Lung microvascular endothelial cell (primary cell): ENCODE data around the gene CYTH1. TPM values are rescaled to one million over a fixed set of nuclear protein-coding genes. Genes with fewer than 3 reads are reported as not detected.
"Not testable (repeated sequence)": the region's sequence is repeated elsewhere in the genome, so short reads cannot be mapped to it uniquely, and the experiment has no call there.

Experiments
- DNase-seq, 2 donors: peaks; one replicate each; pipeline versions ENCODE4 v3.0.0 to v3.0.0-alpha.2; 2010; ENCODE audit warnings: low read depth in 2 of 2
- total RNA-seq: library from RNA; depleted of rRNA; stranded (reverse); fragments of >200 nt; gene quantifications from 2 replicates; pipeline ENCODE4 v1.2.1, GENCODE V29; 2014

Gene CYTH1
- total RNA-seq, 1 donor from 2014 or later, result 20.8 TPM

- no peak for DNase-seq
These were observed 110.1 kb downstream of the CYTH1 start for GRCh38 chr17:78672005-78672404.

- DNase-seq, result not testable (repeated sequence)
These were observed 110.4 kb downstream of the CYTH1 start for GRCh38 chr17:78671726-78672001.

GRCh38 chr17:78670850-78671725 lies 111.0 kb downstream of the CYTH1 start:
- DNase-seq, result no peak

- DNase-seq, result peak in 1 of 2 donors; percentile 58
These were observed 112.0 kb downstream of the CYTH1 start for GRCh38 chr17:78669975-78670518.

GRCh38 chr17:78669256-78669974 lies 112.7 kb downstream of the CYTH1 start:
- DNase-seq, result no peak

- DNase-seq, result no peak
These were observed 113.2 kb downstream of the CYTH1 start for GRCh38 chr17:78668847-78669246.

GRCh38 chr17:78667741-78668640 lies 114.1 kb downstream of the CYTH1 start:
- DNase-seq, result no peak

- DNase-seq, result no peak
These were observed 115.0 kb downstream of the CYTH1 start for GRCh38 chr17:78667091-78667490.

GRCh38 chr17:78665952-78666920 lies 115.8 kb downstream of the CYTH1 start:
- DNase-seq, result peak; percentile 75 to 89

- DNase-seq, result no peak
These were observed 116.6 kb downstream of the CYTH1 start for GRCh38 chr17:78665387-78665951.

GRCh38 chr17:78664476-78665386 lies 117.3 kb downstream of the CYTH1 start:
- peak; percentile 79 to 93 for DNase-seq

GRCh38 chr17:78661093-78661770 lies 120.8 kb downstream of the CYTH1 start:
- no peak for DNase-seq

- DNase-seq, result no peak
These were observed 122.5 kb downstream of the CYTH1 start for GRCh38 chr17:78659546-78659945.

- no peak for DNase-seq
These were observed 123.7 kb downstream of the CYTH1 start for GRCh38 chr17:78658281-78658785.

- DNase-seq, result no peak
These were observed 126.7 kb downstream of the CYTH1 start for GRCh38 chr17:78655251-78655940.

- no peak for DNase-seq
These were observed 127.7 kb downstream of the CYTH1 start for GRCh38 chr17:78654325-78654724.

- DNase-seq, result peak in 1 of 2 donors; percentile 40
These were observed 128.7 kb downstream of the CYTH1 start for GRCh38 chr17:78653382-78653781.

GRCh38 chr17:78652913-78653312 lies 129.2 kb downstream of the CYTH1 start:
- no peak for DNase-seq
